ENCODE measurements around the gene RBM20.
"Not testable (repeated sequence)": the region's sequence is repeated elsewhere in the genome, so short reads cannot be mapped to it uniquely, and the experiment has no call there.

The RBM20 gene

GRCh38 chr10:110767601-110768000 is 123.5 kb downstream of the RBM20 start:
- DNase-seq = not testable (repeated sequence)

- no peak for DNase-seq
Observed at GRCh38 chr10:110770243-110770642, 126.1 kb downstream of the RBM20 start.

GRCh38 chr10:110771486-110771885 is 127.3 kb downstream of the RBM20 start:
- no peak for DNase-seq

- DNase-seq = no peak
Observed at GRCh38 chr10:110771991-110772390, 127.9 kb downstream of the RBM20 start.

- DNase-seq = no peak
Observed at GRCh38 chr10:110772454-110773025, 128.4 kb downstream of the RBM20 start.

GRCh38 chr10:110773693-110774068 is 129.5 kb downstream of the RBM20 start:
- DNase-seq = no peak

GRCh38 chr10:110774069-110775019 is 130.2 kb downstream of the RBM20 start:
- DNase-seq = no peak

GRCh38 chr10:110775020-110775375 is 130.9 kb downstream of the RBM20 start:
- no peak for DNase-seq

GRCh38 chr10:110775406-110775805 is 131.3 kb downstream of the RBM20 start:
- no peak for DNase-seq

- DNase-seq = no peak
Observed at GRCh38 chr10:110777017-110777416, 132.9 kb downstream of the RBM20 start.

GRCh38 chr10:110777661-110778060 is 133.5 kb downstream of the RBM20 start:
- DNase-seq = no peak

GRCh38 chr10:110778211-110778610 is 134.1 kb downstream of the RBM20 start:
- DNase-seq = no peak

GRCh38 chr10:110779489-110779888 is 135.4 kb downstream of the RBM20 start:
- no peak for DNase-seq

- no peak for DNase-seq
Observed at GRCh38 chr10:110780704-110781103, 136.6 kb downstream of the RBM20 start.

- DNase-seq = no peak
Observed at GRCh38 chr10:110781139-110781538, 137.0 kb downstream of the RBM20 start.

GRCh38 chr10:110782616-110783015 is 138.5 kb downstream of the RBM20 start:
- DNase-seq = no peak

- no peak for DNase-seq
Observed at GRCh38 chr10:110783509-110784107, 139.5 kb downstream of the RBM20 start.

GRCh38 chr10:110784198-110784597 is 140.1 kb downstream of the RBM20 start:
- no peak for DNase-seq

GRCh38 chr10:110786172-110786571 is 142.0 kb downstream of the RBM20 start:
- DNase-seq = peak; percentile 19

- no peak for DNase-seq
Observed at GRCh38 chr10:110788620-110789385, 144.7 kb downstream of the RBM20 start.

GRCh38 chr10:110789604-110790433 is 145.7 kb downstream of the RBM20 start:
- DNase-seq = peak; percentile 8

- DNase-seq = no peak
Observed at GRCh38 chr10:110790913-110791506, 146.9 kb downstream of the RBM20 start.
